Central memory CD8-positive, alpha-beta T cell (primary cell): Measurements from ENCODE around the gene RMND5B.

ENCODE experiments used
- ATAC-seq: fragments of 150-1000 bp; cut with Tn5 transposase; replicated peaks from 2 replicates; pipeline ENCODE4 v1.10.0; 2022; ENCODE audit warnings: mild to moderate bottlenecking, moderate FRiP score, moderate number of reproducible peaks; ENCODE audit not compliant: poor library complexity, severe bottlenecking; ENCODE audit errors: extremely low read depth
- DNase-seq, 2 donors: peaks; one replicate each; pipeline ENCODE4 v3.0.0; 2021; ENCODE audit warnings: low spot score in 2 of 2
- H3K27ac Mint-ChIP-seq: one replicate; pipeline ENCODE4 v1.8.0; 2022; ENCODE audit warnings: low read depth, mild to moderate bottlenecking, moderate library complexity, mixed read lengths
- H3K27me3 Mint-ChIP-seq: one replicate; pipeline ENCODE4 v1.8.0; 2022; ENCODE audit warnings: mixed read lengths
- H3K36me3 Mint-ChIP-seq: one replicate; pipeline ENCODE4 v1.8.0; 2022; ENCODE audit warnings: mild to moderate bottlenecking, moderate library complexity, mixed read lengths; ENCODE audit not compliant: insufficient read depth
- H3K4me1 Mint-ChIP-seq: one replicate; pipeline ENCODE4 v1.8.0; 2022; ENCODE audit warnings: mixed read lengths
- H3K4me3 Mint-ChIP-seq: one replicate; pipeline ENCODE4 v1.8.0; 2022; ENCODE audit warnings: mild to moderate bottlenecking, moderate library complexity, mixed read lengths
- H3K9me3 Mint-ChIP-seq: one replicate; pipeline ENCODE4 v1.8.0; 2022; ENCODE audit warnings: mixed read lengths

Gene RMND5B

GRCh38 chr5:178149199-178149932, 18.6 kb downstream of the RMND5B start:
- Mint-ChIP-seq H3K36me3 (peaks cover 42% of the 10 kb centered on the region), H3K4me1 (peaks cover 32% of the 10 kb centered on the region), H3K27me3 (no peaks in the 10 kb centered on the region), H3K4me3 (no peak overlapping the region), H3K9me3 (no peaks in the 10 kb centered on the region), H3K27ac (no peak overlapping the region)
- DNase-seq = no peak
- ATAC-seq = no peak

GRCh38 chr5:178150977-178151734, 20.3 kb downstream of the RMND5B start:
- H3K27me3 Mint-ChIP-seq = no peaks in the 10 kb centered on the region
- peak overlapping the region; percentile 41 for H3K4me3 Mint-ChIP-seq
- peaks cover 35% of the 10 kb centered on the region for H3K36me3 Mint-ChIP-seq
- H3K27ac Mint-ChIP-seq = peak overlapping the region; percentile 27
- peaks cover 36% of the 10 kb centered on the region for H3K4me1 Mint-ChIP-seq
- ATAC-seq (no peak), DNase-seq (no peak)
- no peaks in the 10 kb centered on the region for H3K9me3 Mint-ChIP-seq

DNA sequence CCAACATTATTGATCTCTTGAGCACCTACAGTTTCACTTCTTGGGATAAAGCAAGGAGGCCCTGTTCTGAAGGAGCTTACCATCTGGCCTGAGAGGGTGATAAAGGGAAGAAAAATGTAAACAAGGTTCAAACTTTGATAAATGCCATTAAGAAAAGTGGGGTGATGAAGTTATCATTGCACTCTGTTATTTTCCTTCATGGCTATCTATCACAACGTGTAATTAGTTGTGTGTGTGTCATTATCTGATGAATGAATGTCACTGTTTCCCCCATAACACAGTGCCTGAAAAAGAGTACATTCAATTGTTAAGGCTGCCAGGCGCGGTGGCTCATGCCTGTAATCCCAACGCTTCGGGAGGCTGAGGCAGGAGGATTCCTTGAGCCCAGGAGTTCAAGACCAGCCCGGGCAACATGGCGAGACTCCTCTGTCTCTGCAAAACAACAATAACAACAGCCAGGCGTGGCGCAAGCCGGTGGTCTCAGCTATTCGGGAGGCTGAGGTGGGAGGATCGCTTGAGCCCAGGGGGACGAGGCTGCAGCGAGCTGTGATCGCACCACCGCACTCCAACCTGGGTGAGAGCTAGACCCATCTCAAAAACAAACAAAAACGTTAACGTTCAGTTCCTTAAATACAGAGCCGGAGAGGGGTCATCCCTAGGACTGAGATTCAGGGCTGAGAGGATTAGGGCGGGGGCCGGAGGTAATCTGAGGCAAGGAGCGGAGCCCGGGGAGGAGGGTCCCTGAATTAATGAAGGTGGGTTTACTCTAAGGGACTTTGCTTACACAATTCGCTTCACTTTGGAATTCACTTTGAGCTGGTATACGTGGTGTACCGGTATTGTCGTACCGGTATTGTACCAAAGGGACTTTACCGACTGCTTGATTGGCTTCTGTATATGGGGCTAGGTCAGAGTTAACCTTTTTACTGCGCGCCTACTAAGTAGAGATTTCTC, 22.0 kb downstream of the RMND5B start:
- no peaks in the 10 kb centered on the region for H3K9me3 Mint-ChIP-seq
- DNase-seq (no peak), ATAC-seq (no peak)
- H3K4me3 Mint-ChIP-seq = peak overlapping the region; percentile 97
- H3K4me1 Mint-ChIP-seq = peaks cover 36% of the 10 kb centered on the region
- H3K27me3 Mint-ChIP-seq = no peaks in the 10 kb centered on the region
- peak overlapping the region; percentile 27 for H3K27ac Mint-ChIP-seq
- peaks cover 27% of the 10 kb centered on the region for H3K36me3 Mint-ChIP-seq

DNA sequence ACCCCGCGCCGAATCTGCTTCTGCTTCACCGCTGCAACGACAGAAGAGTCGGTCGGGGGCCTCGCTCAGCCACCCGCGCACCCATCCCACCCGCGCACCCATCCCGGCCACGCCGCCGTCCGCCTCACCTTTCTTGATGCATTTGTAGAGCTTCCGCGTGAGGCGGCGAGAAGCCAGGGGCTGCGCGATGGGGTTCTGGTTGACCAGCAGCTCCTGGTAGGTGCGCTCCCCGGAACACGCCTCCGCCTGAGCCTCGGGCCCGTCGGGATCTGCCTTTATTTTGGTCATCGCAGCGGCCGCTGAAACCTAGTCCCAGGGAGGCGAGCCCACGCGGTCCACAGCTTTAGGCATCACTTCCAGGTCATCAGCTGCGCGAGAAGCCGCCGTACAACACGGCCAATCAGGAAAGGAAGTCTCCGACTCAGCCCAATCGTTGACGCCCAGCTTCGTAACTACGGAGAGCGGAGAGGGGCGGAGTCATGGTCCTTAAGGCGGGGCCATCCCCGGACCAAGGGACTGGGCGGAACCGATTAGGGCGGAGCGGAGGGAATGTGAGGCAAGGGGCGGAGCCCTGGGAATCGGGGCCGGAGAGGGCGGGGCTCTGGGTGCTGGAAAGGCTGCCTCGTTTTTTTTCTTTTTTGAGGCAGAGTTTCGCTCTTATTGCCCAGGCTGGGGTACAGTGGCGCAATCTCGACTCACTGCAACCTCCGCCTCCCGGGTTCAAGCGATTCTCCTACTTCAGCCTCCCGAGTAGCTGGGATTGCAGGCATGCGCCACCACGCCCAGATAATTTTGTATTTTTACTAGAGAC, 22.9 kb downstream of the RMND5B start, which contains the start of gene NHP2:
Gene NHP2, minus strand, starts transcription at position 356 of the 811 bp plus-strand sequence. Its CDS starts 68 bp downstream, at position 288.
- DNase-seq = peak; percentile 92 to 94
- Mint-ChIP-seq H3K9me3 (no peaks in the 10 kb centered on the region), H3K36me3 (peaks cover 22% of the 10 kb centered on the region), H3K27me3 (no peaks in the 10 kb centered on the region), H3K4me3 (peak within 1 kb of the TSS; percentile 97), H3K4me1 (peaks cover 31% of the 10 kb centered on the region), H3K27ac (peak within 1 kb of the TSS; percentile 84)
- peak; percentile 99 for ATAC-seq

DNA sequence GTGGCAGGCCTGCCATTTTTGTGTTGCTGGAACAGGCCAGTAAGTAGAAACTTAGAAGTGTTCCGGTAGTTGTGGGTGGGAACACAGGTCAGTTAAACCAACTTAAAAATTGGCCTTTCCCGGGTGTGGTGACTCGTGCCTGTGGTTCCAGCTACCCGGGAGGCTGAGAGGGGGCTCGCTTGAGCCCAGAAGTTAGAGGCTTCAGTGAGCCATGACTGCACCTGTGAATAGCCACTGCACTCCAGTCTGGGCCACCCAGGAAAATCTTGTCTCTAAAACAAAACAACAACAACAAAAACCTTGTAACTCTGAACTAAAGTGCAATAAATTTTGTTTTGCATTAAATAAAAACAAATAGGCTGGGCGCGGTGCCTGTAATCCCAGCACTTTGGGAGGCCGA, 24.3 kb downstream of the RMND5B start:
- peaks cover 31% of the 10 kb centered on the region for H3K4me1 Mint-ChIP-seq
- ATAC-seq (no peak), DNase-seq (no peak)
- H3K9me3 Mint-ChIP-seq = no peaks in the 10 kb centered on the region
- H3K36me3 Mint-ChIP-seq = peaks cover 14% of the 10 kb centered on the region
- no peak overlapping the region for H3K4me3 Mint-ChIP-seq
- H3K27me3 Mint-ChIP-seq = no peaks in the 10 kb centered on the region
- no peak overlapping the region for H3K27ac Mint-ChIP-seq

DNA sequence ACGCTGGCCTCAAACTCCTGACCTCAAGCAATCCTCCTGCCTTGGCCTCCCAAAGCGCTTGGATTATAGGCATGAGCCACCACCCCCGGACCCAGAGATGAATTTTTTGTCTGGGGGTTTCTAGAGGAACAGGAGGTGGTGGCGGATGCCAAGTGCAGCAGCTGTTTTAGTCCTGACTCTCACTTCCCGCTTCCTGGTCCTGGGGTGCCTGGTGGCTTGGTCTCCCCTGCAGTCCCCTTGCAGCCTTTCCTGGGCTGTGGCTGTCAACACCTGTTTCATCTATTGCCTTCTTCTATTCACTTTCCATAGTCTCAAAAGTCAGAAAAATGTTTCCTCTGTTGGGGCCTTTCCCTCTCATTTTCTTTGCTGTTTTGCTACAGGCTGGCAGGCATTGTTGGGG, 29.4 kb downstream of the RMND5B start:
- DNase-seq (no peak), ATAC-seq (no peak)
- no peak overlapping the region for H3K4me3 Mint-ChIP-seq
- peaks cover 31% of the 10 kb centered on the region for H3K27me3 Mint-ChIP-seq
- H3K9me3 Mint-ChIP-seq = no peaks in the 10 kb centered on the region
- no peaks in the 10 kb centered on the region for H3K36me3 Mint-ChIP-seq
- H3K27ac Mint-ChIP-seq = no peak overlapping the region
- H3K4me1 Mint-ChIP-seq = peaks cover 7% of the 10 kb centered on the region

DNA sequence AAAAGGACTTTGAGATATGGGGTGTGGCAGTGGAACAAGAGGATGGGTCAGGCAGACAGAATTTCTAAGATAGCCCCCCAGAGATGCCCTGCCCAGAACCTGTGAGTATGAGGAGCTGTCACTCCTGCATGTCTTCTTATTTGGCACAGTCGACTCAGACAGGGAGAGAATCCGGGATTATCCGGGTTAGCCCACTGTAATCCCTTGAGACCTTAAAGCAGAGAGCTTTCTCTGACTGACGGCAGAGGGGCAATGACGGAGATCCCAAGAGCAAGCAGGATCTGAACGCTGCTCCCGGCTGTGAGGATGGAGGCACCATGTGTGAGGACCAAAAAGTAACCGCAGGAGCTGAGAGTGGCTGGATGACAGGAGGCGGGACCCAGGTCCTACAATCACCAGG, 31.7 kb downstream of the RMND5B start:
- Mint-ChIP-seq H3K4me1 (peaks cover 7% of the 10 kb centered on the region), H3K9me3 (no peaks in the 10 kb centered on the region), H3K27ac (no peak overlapping the region), H3K36me3 (no peaks in the 10 kb centered on the region), H3K27me3 (peaks cover 31% of the 10 kb centered on the region), H3K4me3 (no peak overlapping the region)
- DNase-seq = no peak
- ATAC-seq = no peak

- no peak overlapping the region for H3K4me3 Mint-ChIP-seq
- H3K27me3 Mint-ChIP-seq = peaks cover 31% of the 10 kb centered on the region
- peaks cover 7% of the 10 kb centered on the region for H3K4me1 Mint-ChIP-seq
- DNase-seq = peak; percentile 89 to 98
- H3K27ac Mint-ChIP-seq = peak overlapping the region; percentile 45
- H3K36me3 Mint-ChIP-seq = no peaks in the 10 kb centered on the region
- no peaks in the 10 kb centered on the region for H3K9me3 Mint-ChIP-seq
- peak; percentile 97 for ATAC-seq
Measured at GRCh38 chr5:178163772-178164735, 33.2 kb downstream of the RMND5B start.

DNA sequence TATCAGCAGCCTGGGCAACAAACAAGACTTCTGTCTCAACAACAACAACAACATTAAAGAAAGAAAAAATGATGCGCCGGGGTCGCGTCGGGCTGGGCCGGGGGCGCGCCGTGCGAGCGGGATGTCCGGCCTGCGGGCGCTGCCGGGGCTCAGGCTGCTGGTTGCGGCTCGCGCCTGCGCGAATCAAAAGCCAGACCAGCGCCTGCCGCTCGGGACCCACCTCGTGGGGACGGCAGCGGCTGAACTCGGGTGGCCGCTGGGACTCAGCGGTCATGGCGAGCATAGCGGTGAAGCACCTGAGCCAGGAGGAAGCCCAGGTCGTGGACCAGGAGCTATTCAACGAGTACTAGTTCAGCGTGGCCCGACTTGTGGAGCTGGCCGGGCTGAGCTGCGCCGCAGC, 34.8 kb downstream of the RMND5B start:
- H3K4me1 Mint-ChIP-seq = peaks cover 7% of the 10 kb centered on the region
- ATAC-seq (no peak), DNase-seq (no peak)
- no peaks in the 10 kb centered on the region for H3K36me3 Mint-ChIP-seq
- no peak overlapping the region for H3K4me3 Mint-ChIP-seq
- H3K9me3 Mint-ChIP-seq = no peaks in the 10 kb centered on the region
- no peak overlapping the region for H3K27ac Mint-ChIP-seq
- H3K27me3 Mint-ChIP-seq = peaks cover 39% of the 10 kb centered on the region

DNA sequence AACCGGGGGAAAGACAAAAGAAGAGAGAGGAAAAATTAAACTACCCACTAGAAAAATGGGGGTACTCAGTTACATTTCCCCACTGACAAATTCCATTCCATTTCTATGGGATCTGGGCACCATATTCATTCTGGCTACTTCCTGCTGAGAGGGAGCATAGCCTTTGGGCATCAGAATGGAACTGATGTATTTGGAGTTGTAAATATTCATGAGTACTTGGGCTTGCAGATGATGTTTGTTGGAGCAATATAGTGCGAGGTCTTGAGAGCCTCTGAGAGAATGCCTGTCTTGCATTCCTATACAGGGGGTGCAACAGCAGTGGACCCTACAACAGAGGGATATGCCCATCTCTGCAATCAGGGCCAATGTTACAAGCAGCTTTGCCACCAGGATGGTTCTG, 39.6 kb downstream of the RMND5B start:
- no peak for ATAC-seq
- no peak for DNase-seq
- Mint-ChIP-seq H3K27ac (no peak overlapping the region), H3K4me3 (no peak overlapping the region), H3K36me3 (no peaks in the 10 kb centered on the region), H3K27me3 (peaks cover 8% of the 10 kb centered on the region), H3K9me3 (no peaks in the 10 kb centered on the region), H3K4me1 (no peaks in the 10 kb centered on the region)

- no peaks in the 10 kb centered on the region for H3K9me3 Mint-ChIP-seq
- H3K4me1 Mint-ChIP-seq = no peaks in the 10 kb centered on the region
- ATAC-seq (no peak), DNase-seq (no peak)
- no peak overlapping the region for H3K4me3 Mint-ChIP-seq
- H3K27ac Mint-ChIP-seq = no peak overlapping the region
- H3K36me3 Mint-ChIP-seq = no peaks in the 10 kb centered on the region
- H3K27me3 Mint-ChIP-seq = peaks cover 30% of the 10 kb centered on the region
Measured at GRCh38 chr5:178174456-178174855, 43.6 kb downstream of the RMND5B start.
